ENCODE results near the gene PCBP2. TPM values are rescaled to one million over a fixed set of nuclear protein-coding genes. Genes with fewer than 3 reads are reported as not detected.
"Not testable (repeated sequence)": the region's sequence is repeated elsewhere in the genome, so short reads cannot be mapped to it uniquely, and the experiment has no call there.

The PCBP2 gene
- total and polyA plus RNA-seq, 7 donors = 333 to 661 (median 403) TPM

- TF ChIP-seq EP300 (IDR thresholded peaks at IDR 0.05) (no peak), POLR2A (IDR thresholded peaks at IDR 0.05) (no peak), CTCF (IDR thresholded peaks at IDR 0.05) (no peak), POLR2AphosphoS5 (IDR thresholded peaks at IDR 0.05) (no peak)
- peak; percentile 52 for DNase-seq
- Histone ChIP-seq H3K27me3 (no peaks in the 10 kb centered on the region), H3K9me3 (no peaks in the 10 kb centered on the region), H3K27ac (peak overlapping the region in 2 of 4 donors; percentile 5 to 38), H3K4me3 (no peak overlapping the region), H3K4me1 (peaks cover 0 to 16% (median 5%) of the 10 kb centered on the region in 4 donors), H3K36me3 (peaks cover 26 to 100% (median 62%) of the 10 kb centered on the region in 4 donors)
- WGBS, 2 donors = 78 to 79% methylated on average over 12 of the region's 12 CpGs
- intact Hi-C loops (cut with DNase I) = no loop called here
These were observed 28.9 kb downstream of the PCBP2 start for GRCh38 chr12:53480491-53481442.

GRCh38 chr12:53481458-53481857, 29.6 kb downstream of the PCBP2 start:
- H3K27ac ChIP-seq = peak overlapping the region in 3 of 4 donors; percentile 3 to 38 (median 6)
- DNase-seq = peak; percentile 39
- intact Hi-C loops (cut with DNase I); H3K9me3 ChIP-seq; H3K27me3 ChIP-seq; H3K4me3 ChIP-seq: not testable (repeated sequence)
- peaks cover 20 to 100% (median 62%) of the 10 kb centered on the region in 4 donors for H3K36me3 ChIP-seq
- peaks cover 0 to 14% (median 5%) of the 10 kb centered on the region in 4 donors for H3K4me1 ChIP-seq
- 73 to 86% methylated on average over 6 of the region's 6 CpGs for WGBS, 2 donors

GRCh38 chr12:53481939-53482586, 30.2 kb downstream of the PCBP2 start:
- no peak overlapping the region for H3K4me3 ChIP-seq
- H3K9me3 ChIP-seq = no peaks in the 10 kb centered on the region
- TF ChIP-seq POLR2A (IDR thresholded peaks at IDR 0.05) = no peak
- peak in 1 of 4 experiments; percentile 7 for TF ChIP-seq CTCF (IDR thresholded peaks at IDR 0.05)
- no peak for TF ChIP-seq EP300 (IDR thresholded peaks at IDR 0.05)
- TF ChIP-seq POLR2AphosphoS5 (IDR thresholded peaks at IDR 0.05) = peak in 1 of 4 donors; percentile 14
- no peaks in the 10 kb centered on the region for H3K27me3 ChIP-seq
- WGBS, 2 donors = 84 to 87% methylated on average over 9 of the region's 9 CpGs
- DNase-seq = peak; percentile 68
- intact Hi-C loops (cut with DNase I) = no loop called here
- peaks cover 0 to 14% (median 5%) of the 10 kb centered on the region in 4 donors for H3K4me1 ChIP-seq
- peaks cover 14 to 100% (median 61%) of the 10 kb centered on the region in 4 donors for H3K36me3 ChIP-seq
- H3K27ac ChIP-seq = peak overlapping the region; percentile 6 to 35 (median 16)

- Histone ChIP-seq H3K27ac (peak overlapping the region in 3 of 4 donors; percentile 13 to 35 (median 20)), H3K9me3 (no peaks in the 10 kb centered on the region), H3K4me1 (peaks cover 0 to 14% (median 5%) of the 10 kb centered on the region in 4 donors), H3K4me3 (no peak overlapping the region), H3K36me3 (peaks cover 12 to 100% (median 59%) of the 10 kb centered on the region in 4 donors), H3K27me3 (no peaks in the 10 kb centered on the region)
- DNase-seq = peak; percentile 66
- intact Hi-C loops (cut with DNase I) = no loop called here
- WGBS, 2 donors = 85 to 88% methylated on average over 18 of the region's 18 CpGs
- TF ChIP-seq POLR2AphosphoS5 (IDR thresholded peaks at IDR 0.05) = no peak
- TF ChIP-seq CTCF (IDR thresholded peaks at IDR 0.05) = no peak
- TF ChIP-seq EP300 (IDR thresholded peaks at IDR 0.05) = no peak
- TF ChIP-seq POLR2A (IDR thresholded peaks at IDR 0.05) = no peak
These were observed 30.8 kb downstream of the PCBP2 start for GRCh38 chr12:53482626-53483168.
